Measurements from ENCODE around the gene BCAS3.

DNA sequence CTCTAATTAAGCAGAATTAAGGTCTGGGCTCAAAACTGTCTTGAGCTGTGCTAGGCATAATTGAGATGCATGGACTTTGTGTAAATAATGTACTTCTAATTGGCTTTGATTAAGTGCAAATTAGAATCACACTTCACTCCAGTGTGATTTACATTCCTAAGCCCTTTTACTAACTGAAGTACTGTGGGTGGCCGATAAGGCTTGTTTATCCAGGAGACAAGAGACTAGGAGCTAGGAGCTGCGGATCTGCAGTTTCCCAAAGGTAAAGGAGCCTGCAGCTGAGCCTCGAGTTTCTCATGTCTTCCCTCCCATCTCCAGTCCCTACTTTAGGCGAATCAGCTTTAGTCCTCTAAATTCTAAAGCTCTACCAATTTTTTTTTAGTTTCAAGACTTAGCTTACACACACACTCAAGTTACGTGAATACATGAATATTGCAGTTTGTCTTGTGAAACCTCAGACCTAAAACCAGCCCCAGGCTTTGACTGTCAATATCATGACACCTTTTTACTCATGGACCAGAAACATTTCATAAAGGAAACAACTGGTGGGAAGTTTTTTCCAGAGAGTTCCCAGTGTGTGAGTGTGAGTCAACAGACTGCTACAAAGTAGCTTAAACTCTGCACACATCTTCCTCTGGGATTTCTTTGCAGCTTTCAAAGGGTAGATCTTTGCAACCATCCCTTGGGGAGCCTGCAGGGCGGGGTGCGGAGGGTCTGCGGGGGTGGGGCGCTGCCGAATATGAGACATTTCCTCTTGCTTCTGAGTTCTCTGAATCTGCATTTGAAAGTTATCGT lies 608.1 kb downstream of the BCAS3 start:
- TF ChIP-seq POU2F2 (IDR thresholded peaks at IDR 0.05; ENCODE audit: low read depth, low read length) (no peak), POLR2A (IDR thresholded peaks at IDR 0.05; ENCODE audit: low read depth, low read length) (no peak), POLR2AphosphoS5 (IDR thresholded peaks at IDR 0.05; ENCODE audit: low read depth, low read length) (no peak)
